ENCODE data around the gene ATP13A5. TPM values are rescaled to one million over a fixed set of nuclear protein-coding genes. Genes with fewer than 3 reads are reported as not detected.

The ATP13A5 gene
- total RNA-seq = not detected in 2 replicates

GRCh38 chr3:193378706-193379105 is at the start of gene ATP13A5:
Gene ATP13A5 (minus strand): TSS chr3:193378753. CDS start chr3:193378725, 28 bp downstream.

GRCh38 chr3:193240850-193241706 is 137.5 kb downstream of the ATP13A5 start, which contains the start of gene PLAAT1:
Gene PLAAT1 (plus strand): TSS chr3:193241222. CDS start chr3:193255651, 14,429 bp downstream.

Other genes with a start within 250 kb of the ATP13A5 start
- 0.09 TPM in 1 of 2 replicates, not detected in the other for gene PLAAT1, start 137.5 kb downstream of the ATP13A5 start, total RNA-seq
- gene ATP13A4, start 176.1 kb upstream of the ATP13A5 start, total RNA-seq = under 0.01 and 0.09 TPM in 2 replicates
- gene OPA1, start 214.5 kb upstream of the ATP13A5 start, total RNA-seq = 49.2 and 63.2 TPM in 2 replicates

Data from dermis lymphatic vessel endothelial cell (primary cell).